NCI-H2107 treated with DMSO at 0.1 percent for 48 hours (cell line): ENCODE measurements around the gene DPH7.
"Not testable (repeated sequence)": the region's sequence is repeated elsewhere in the genome, so short reads cannot be mapped to it uniquely, and the experiment has no call there.

Experiments
- DNase-seq: peaks from one replicate; lab custom pipeline; 2025; ENCODE audit not compliant: unreplicated experiment; lab: John Stamatoyannopoulos, UW

Gene DPH7

DNA sequence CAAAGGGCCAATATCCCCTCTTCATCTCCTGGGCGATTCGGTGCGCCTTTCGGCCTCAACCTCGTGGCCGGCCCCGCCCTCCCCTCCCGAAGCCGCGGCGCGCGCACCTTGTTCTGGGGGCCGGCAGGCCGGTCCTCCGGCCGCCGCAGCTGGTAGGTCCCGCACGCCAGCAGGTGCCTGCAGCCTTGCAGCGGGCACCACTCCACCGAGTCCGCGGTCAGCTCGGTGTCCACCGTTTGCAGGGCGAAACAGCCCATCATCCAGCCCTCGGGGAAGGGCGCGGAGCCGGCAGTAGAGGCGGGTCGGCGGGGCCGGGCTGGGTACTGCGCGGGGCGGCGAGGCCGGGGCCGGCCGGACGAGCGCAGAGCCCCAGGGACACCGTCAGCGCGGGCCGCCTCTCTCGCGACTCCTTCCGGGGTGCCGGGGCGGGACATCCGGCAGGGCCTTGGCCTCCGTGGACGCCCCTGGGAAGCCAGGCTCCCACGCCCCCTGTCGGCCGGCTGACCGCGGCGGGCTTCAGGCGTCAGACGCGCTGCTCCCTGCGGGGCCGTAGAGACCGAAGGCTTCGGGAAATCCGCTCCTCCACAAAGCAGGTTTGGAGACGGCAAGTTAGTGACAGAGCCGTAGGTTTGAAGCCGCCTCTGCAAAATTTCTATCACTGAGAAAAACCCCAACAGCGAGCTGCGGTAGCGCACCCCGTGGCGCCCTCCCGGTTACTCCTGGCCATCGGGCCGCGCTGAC, at the start of gene DPH7:
DPH7 (minus strand) TSS at position 408 of the 741 bp plus-strand sequence; CDS start at position 260, 148 bp downstream.
- peak; percentile 79 for DNase-seq

DNA sequence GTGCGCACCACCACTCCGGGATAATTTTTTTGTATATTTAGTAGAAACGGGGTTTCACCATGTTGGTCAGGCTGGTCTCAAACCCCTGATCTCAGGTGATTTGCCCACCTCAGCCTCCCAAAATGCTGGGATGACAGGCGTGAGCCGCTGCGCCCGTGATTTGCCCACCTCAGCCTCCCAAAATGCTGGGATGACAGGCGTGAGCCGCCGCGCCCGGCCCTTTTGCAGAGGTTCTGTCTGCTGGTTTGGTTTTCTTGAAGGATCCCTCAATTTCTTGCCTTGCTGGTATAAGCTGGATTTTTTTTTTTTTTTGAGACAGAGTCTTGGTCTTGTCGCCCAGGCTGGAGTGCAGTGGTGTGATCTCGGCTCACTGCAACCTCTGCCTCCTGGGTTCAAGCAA, 48.7 kb upstream of the DPH7 start:
- DNase-seq: not testable (repeated sequence)

DNA sequence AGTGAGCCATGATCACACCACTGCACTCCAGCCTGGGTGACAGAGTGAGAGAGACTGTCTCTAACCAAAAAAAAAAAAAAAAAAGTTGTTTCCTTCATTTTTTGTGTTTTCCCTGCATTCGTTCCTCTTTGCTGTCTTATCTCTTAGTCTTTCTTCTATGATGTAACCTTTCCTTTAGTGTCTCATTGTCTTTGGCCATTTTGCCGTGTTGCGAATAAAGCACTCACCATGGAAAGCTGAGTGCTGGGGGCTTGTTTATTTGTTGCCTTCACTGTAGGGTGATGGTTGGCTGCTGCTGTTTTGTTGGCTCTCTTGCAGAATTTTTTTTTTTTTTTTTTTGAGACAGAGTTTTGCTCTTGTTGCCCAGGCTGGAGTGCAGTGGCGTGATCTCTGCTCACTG, 47.7 kb upstream of the DPH7 start:
- DNase-seq: no peak

DNA sequence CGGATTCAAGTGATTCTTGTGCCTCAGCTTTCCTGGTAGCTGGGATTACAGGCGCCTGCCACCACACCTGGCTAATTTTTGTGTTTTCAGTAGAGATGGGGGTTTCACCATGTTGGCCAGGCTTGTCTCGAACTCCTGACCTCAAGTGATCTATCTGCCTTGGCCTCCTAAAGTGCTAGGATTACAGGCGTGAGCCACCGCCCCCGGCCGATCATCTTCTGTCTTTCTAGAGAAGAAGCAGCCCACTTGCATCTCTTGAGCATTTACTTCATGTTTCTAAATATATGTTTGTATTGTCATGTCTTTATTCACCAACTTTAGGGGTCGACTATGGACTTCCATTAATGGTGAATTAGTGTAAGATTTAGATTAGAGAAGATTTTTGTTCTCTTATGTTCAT, 43.5 kb upstream of the DPH7 start:
- not testable (repeated sequence) for DNase-seq

DNA sequence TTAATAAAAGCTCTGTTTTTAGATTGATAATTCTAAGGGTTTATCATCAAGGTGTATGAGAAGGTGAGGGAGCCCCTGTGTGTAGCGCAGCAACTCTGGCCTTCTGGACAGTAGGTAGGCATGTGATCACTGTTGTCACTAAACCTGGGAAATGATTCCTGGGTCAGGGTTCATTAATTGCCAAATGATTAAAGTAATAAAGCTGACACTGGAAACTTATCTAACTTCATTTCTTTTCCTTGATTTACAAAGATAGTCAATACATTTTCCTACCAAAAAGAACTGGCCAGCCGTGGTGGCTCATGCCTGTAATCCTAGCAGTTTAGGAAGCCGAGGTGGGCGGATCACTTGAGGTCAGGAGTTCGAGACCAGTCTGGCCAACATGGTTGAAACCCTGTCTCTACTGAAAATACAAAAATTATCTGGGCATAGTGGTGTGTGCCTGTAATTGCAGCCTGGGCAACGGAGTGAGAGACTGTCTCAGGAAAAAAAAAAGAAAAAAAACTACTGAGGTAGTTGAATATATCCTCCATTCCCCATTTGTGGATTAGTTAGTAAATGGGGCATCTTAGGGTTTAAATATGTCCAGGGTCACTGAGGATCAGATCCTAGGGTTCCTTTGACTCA, 42.5 kb upstream of the DPH7 start:
- DNase-seq: no peak

DNA sequence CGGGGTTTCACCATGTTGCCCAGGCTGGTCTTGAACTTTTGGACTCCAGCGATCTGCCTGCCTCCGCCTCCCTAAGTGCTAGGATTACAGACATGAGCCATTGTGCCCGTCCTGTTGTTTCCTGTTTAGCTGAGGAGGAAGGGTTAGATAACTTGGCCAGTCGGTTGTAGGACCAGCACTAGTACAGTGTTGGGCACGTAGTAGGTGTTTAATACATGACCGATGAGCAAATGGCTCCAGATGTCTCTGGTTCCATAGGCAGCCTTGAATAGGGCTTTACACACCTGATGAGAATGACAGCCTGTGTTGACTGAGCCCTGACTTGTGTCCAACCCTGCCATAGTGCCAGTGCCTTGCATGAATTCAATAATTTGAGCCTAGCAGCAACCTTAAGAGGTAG, 41.9 kb upstream of the DPH7 start:
- no peak for DNase-seq

DNA sequence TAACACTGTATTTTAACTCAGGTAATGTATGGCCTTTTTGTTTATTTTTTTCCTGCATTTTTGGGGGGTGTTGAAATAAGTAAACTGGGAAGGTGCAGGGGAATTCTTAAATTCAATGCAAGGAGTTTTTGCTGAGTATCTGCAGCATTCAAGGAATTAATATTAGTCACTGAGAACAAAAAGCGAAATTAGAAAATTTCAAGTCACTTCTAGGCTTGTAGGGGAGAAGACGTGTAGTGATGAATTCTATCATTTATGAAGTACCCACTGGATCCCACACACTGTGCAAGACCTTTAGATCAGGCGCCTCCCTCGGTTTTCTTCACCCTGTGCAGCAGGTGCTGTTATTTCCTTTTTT, 41.3 kb upstream of the DPH7 start:
- DNase-seq: no peak

DNA sequence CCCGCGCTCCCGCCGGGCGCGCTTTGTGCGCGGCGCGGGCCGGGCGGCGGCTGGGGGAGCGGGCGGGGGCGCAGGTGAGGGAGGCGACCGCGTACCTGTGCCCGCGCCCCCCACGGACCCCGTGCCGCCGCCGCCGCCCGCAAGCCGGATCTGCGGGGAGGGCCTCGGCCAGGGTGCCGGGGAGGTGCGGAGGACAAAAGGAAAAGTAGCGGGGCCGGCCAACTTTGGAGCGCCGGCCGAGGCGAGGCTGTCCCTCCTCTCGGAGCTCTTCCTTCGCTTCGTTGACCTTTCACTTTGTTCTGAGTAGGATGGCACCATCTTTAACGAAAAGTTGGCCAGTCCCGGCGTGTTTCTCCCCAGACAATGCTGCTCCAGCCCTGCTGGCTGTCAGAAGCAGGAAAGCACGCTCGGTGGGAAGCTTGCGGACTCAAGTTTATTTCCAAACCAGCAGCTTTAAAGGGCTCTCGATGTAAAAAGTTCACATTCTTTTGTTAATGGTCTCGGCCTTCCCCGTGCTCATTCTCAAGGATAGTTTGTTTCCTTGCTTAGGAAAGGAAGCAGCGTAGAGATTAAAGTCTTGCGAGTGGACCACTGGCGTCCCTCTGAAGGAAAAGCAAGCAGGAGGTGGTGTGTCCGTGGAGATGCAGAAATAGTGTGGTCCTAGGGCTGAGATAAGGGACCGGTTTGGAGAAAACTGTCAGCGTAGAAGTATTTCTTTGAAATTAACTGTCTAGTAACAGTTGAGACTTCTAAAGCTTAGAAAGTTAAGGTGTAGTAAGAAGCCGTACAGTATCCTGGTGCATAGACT, 40.7 kb upstream of the DPH7 start:
- peak; percentile 41 for DNase-seq

DNA sequence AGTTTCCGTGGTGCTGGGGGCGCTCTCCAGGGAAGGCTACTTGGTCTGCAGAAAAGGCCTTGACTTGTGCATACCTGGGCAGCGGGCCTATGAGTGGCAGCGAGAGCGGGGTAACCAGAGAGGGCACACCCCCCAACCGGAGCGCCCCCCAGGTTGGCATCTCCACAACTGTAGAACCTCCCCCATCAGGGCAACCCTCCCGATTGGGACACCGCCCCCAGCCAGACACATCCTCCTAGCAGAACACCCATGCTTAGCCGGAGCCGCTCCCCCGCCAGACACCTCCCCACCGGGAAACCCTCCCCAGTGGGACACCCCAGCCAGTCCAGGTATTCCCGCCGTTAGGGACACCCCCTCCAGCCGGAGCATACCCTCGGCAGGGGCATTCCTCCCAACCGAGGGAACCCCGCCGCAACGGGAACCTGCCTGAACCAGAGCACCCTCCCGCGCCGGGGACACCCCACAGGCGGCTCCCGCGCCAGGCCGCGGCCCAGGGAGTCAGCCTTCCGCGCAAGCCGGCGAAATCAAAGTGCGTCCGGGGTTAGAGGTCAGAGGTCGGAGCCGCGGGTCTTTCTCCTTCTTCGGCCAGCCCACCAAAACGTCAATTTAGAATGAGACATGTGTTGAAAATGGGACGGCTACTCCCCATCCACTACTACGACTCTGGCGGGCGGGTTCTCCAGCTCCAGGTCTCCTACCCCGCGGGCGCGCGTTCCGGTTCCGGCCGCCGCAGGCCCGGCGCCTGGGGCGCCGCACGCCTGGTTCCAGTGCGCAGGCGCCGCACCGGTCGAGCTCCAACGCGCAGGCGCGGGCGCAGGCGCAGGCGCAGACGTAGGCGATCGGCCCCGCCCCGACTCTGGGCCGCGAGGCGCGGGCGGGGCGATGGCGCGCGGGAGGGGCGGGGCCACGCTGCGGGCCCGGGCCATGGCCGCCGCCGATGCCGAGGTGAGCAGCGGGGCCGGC, 39.7 kb upstream of the DPH7 start, which contains the start of gene EHMT1:
EHMT1 (plus strand) TSS at position 901 of the 963 bp plus-strand sequence; CDS start at position 925, 24 bp downstream.
- DNase-seq: peak; percentile 75

DNA sequence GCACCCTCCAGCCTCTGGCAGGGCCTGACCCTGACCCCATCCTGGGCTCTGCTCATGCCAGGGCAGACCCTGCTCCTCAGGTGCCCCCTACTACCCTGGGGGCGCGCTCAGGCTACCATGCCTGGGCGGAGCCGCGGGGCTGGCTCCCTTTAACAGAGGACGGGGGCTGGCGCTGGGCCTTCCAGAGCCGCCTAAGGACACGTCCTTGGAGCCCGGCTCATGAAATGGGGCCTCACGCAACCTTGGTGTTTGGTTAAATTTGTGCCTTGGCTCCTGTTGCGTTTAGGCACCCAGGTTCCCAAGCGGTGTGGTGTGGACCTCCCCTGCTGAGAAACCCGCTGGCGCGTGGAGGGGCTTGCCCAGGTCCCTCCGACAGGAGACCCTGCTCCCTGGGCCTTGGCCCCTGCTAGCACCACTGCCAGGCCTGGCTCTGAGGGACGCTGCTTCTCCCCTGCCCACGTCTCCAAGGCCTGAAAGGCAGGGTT, 36.7 kb upstream of the DPH7 start:
- no peak for DNase-seq

DNA sequence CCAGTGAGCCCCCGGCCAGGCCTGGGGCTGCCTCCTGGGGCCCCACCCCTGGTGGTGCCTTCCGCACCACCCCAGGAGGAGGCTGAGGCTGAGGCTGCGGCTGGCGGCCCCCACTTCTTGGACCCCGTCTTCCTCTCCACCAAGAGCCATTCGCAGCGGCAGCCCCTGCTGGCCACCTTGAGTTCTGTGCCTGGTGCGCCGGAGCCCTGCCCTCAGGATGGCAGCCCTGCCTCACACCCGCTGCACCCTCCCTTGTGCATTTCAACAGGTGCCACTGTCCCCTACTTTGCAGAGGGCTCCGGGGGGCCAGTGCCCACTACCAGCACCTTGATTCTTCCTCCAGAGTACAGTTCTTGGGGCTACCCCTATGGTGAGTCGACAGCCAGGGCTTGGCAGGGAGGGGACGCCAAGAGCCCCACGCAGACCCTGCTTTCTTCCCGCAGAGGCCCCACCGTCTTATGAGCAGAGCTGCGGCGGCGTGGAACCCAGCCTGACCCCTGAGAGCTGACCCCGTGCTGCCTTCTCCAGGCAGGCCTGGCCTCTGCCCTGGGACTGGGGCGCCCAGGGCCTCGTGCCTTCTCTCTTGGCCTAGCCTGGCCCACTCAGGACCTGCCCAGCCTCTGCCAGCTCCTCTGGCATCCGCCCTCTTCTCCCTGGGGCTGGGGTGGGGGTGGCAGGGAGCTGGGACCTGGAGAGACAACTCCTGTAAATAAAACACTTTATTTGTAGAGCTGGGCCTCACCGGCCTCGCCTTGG, 36.1 kb upstream of the DPH7 start:
- DNase-seq: no peak

DNA sequence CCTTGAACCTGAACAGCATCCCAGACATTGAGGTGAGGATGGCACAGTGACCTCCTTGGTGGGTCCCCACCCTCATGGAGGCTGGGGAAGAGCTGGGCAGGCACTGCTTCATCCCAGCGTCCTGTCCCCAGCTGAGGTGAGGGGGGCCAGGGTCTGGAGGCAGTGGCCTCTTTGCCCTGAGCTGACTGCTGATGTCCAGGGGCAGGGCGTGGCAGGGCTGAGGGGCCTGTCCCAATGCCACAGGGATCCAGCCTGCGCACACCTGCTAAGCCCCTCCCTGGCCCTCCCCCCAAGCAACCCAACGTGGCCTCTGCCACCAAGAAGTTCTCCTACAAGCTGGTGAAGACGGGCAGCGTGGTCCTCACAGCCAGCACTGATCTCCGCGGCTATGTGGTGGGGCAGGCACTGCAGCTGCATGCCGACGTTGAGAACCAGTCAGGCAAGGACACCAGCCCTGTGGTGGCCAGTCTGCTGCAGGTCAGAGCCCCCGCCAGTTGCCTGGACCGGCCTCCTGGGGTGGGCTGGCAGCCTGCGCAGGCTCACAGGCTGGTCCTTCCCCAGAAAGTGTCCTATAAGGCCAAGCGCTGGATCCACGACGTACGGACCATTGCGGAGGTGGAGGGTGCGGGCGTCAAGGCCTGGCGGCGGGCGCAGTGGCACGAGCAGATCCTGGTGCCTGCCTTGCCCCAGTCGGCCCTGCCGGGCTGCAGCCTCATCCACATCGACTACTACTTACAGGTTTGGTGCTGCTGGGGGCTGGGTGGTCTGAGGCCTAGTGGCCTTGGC, 35.2 kb upstream of the DPH7 start:
- no peak for DNase-seq

DNA sequence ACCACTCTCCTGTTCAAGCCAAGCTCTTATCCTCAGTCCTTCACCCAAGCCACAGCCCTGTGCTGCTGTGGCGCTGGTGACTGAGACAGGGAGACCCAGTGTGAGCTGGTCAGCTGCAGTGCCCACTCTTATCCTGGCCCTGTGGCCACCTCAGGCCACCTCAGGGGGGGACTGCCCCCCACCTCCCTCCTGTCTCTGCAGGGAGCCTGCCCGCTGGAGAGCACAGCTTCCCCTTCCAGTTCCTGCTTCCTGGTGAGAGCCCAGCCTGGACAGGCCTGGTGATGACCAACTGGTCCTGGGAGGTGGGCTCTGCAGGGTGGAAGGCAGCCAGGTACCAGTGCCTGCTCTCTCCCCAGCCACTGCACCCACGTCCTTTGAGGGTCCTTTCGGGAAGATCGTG, 34.5 kb upstream of the DPH7 start:
- DNase-seq: no peak

DNA sequence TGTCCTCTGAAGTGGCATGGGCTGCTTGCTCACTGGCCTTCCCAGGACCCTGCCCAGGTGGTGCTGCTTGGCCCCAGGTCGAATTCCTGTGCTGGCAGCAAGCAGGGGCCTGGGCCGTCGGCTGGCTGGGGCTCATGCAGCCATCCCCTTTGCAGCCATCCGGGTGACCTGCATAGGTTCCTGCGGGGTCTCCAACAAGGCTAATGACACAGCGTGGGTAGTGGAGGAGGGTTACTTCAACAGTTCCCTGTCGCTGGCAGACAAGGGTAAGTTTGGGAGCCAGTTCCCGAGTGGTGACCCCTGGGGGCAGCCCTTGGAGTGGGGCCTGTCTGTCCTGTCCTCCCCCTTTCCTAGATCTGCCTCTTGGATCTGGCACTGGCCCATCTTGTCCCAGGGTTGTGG, 34.0 kb upstream of the DPH7 start:
- no peak for DNase-seq

DNA sequence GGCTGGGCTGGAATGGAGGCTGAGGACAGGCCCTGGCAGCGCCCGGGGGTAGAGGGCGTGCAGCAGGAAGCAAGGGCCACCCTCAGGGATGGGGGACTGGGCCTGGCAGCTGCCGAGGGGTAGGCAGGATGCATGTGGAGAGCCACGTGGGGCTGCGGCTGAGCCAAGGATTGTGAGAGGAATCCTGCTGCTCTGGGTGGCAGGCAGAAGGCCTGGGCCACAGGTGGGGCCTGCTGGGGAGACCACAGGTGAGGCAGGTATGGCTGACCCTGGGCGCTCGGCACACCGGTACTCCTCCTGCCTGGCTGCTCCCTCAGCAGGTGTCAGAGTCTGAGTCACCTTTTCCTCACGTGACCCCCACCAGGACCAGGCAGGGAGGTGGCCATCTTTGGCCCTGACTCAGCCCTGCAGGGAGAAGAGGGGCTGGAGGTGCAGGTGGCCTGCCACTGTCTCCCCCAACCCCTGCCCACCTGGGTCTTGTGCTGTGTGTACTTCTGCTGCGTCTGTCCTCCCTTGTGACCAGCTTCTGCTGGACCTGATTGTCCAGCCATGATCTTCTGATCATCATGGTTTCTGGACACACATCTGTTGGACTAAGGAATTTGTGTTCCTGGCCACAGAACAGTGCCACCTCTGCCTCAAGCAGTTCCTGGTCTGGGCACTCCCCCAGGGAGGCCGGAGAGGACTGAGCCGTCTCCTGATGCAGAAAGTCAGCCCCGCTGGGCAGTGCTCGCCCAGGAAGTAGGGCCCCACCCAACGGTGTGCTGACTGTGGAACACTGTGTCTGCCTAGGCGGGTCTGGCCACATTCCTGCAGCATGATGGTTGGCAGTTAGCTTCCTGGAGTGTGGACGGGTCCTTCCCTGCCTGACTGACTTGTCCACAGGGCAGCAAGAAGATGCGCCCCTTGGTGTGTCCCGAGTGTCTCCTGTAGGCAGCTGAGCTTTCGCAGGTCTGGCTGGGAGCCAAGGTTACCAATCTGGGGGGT, 33.2 kb upstream of the DPH7 start:
- peak; percentile 49 for DNase-seq

DNA sequence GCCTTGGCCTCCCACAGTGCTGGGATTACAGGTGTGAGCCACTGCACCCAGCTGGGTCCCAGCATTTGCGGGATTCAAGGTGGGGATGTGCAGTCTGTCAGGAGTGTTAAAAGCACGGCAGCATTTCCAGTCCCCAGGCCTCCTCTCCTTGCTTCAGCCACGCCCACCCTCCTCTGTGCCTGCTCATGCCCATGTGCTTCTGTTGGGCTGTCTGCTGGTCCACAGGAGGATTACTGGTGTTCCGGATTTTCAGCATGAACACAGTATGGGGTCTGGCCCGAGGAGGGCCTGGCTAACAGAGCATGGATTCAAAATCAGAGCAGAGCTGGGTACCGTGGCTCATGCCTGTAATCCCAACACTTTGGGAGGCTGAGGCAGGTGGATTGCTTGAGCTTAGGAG, 32.2 kb upstream of the DPH7 start:
- no peak for DNase-seq

DNA sequence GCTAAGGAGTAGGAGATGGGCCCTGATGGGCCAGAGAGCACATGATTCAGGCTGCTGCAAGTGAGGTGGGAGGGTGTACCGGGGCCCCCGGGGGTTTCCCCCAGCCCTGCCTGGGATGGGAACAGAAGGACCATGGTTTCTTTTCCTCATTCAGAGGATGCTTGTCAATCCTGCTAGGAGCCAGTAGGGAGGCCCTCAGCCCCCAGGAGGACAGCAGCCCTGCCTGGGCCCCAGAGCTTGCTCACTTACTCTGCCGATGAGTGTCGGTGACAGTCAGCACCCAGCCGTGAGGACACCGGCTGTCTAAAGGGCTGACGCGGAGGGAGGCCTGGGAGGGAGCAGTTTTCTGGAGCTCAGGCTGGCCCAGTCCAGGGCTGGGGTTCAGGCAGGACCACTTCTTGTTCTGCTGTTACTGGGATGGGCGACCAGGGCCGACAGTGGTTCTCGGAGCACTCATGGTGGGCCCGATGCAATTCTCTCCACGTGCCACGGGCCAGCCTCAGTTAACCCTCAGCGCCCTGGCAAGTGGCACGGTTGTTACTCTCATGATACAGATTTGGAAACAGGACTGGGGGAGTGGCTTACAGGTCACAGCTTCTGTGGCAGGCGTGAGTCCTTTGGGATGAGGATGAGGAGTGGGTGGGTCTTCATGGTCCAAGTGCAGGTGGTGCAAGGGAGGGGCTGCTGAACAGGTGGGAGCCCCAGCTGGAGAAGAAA, 28.6 kb upstream of the DPH7 start:
- no peak for DNase-seq
